MCF 10A (cell line): ENCODE results near the gene RIPOR1. TPM values are rescaled to one million over a fixed set of nuclear protein-coding genes. Genes with fewer than 3 reads are reported as not detected.

ENCODE experiments used
- BruUV-seq: library from RNA; stranded (reverse); fragments of 400-500 nt; replicated peaks from 2 replicates; lab custom pipeline; 2021; lab: Mats Ljungman, UMichigan
- CTCF ChIA-PET: fragments of 300-600 bp; sonication (Branson Sonifier 250); formaldehyde crosslinking; extraction: SDS; loops from one replicate; lab custom pipeline; 2021; ENCODE audit warnings: antibody characterized with exemption, inconsistent platforms; lab: Yijun Ruan, JAX
- POLR2A ChIA-PET: fragments of 300-600, 350-650 bp; sonication (Branson Sonifier 250); formaldehyde crosslinking; extraction: SDS; loops from one replicate; lab custom pipeline; 2020; ENCODE audit warnings: antibody characterized with exemption, inconsistent platforms; lab: Yijun Ruan, JAX
- DNase-seq: peaks from one replicate; pipeline ENCODE4 v3.0.0-alpha.2; 2018; ENCODE audit not compliant: unreplicated experiment
- H3K27ac Mint-ChIP-seq: one replicate; pipeline ENCODE4 v1.8.0; 2022; ENCODE audit warnings: mild to moderate bottlenecking, low read depth, mixed read lengths; ENCODE audit not compliant: unreplicated experiment
- H3K27me3 Mint-ChIP-seq: one replicate; pipeline ENCODE4 v1.8.0; 2022; ENCODE audit warnings: mixed read lengths; ENCODE audit not compliant: insufficient read depth, unreplicated experiment
- H3K36me3 Mint-ChIP-seq: one replicate; pipeline ENCODE4 v1.8.0; 2022; ENCODE audit warnings: mild to moderate bottlenecking, moderate library complexity, mixed read lengths; ENCODE audit not compliant: insufficient read depth, unreplicated experiment
- H3K4me1 Mint-ChIP-seq: one replicate; pipeline ENCODE4 v1.8.0; 2022; ENCODE audit warnings: mixed read lengths; ENCODE audit not compliant: insufficient read depth, unreplicated experiment
- H3K4me3 Mint-ChIP-seq: one replicate; pipeline ENCODE4 v1.8.0; 2022; ENCODE audit warnings: mild to moderate bottlenecking, moderate library complexity, mixed read lengths; ENCODE audit not compliant: unreplicated experiment
- H3K9me3 Mint-ChIP-seq: one replicate; pipeline ENCODE4 v1.8.0; 2022; ENCODE audit warnings: mixed read lengths; ENCODE audit not compliant: unreplicated experiment
- intact Hi-C: fragments of 100-400 bp; cut with micrococcal nuclease; formaldehyde crosslinking; loops from 2 replicates; pipeline ENCODE4 v1.14.1; 2022
- total RNA-seq: library from RNA; stranded (reverse); gene quantifications from 2 replicates; pipeline ENCODE4 v1.2.3, GENCODE V29; 2022
- TF ChIP-seq, protein P1 (sequence below): fragments of 200-600 bp; IDR thresholded peaks from one replicate; pipeline ENCODE4 v1.8.0; 2022; ENCODE audit warnings: antibody characterized with exemption, mild to moderate bottlenecking; ENCODE audit not compliant: unreplicated experiment

The RIPOR1 gene
- total RNA-seq, 1 experiment from 2014 or later, result 43.2 TPM

DNA sequence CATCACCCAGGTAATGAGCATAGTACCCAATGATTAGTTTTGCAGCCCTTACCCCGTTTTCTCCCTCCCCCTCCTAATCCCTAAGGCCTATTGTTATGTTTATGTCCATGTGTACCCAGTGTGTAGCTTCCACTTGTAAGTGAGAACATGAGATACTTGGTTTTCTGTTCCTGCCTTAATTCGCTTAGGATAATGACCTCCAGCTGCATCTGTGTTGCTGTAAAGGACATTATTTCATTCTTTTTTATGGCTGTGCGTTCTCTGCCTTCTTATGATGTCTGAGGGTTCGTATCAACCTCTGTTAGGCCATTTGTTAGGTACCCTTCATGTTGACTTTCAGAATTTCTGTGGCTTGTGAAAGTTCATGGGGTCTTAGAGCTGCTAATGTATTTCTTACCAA is 64.7 kb downstream of the RIPOR1 start:
- no TSS peak for BruUV-seq
- CTCF ChIA-PET, result no interaction called here

DNA sequence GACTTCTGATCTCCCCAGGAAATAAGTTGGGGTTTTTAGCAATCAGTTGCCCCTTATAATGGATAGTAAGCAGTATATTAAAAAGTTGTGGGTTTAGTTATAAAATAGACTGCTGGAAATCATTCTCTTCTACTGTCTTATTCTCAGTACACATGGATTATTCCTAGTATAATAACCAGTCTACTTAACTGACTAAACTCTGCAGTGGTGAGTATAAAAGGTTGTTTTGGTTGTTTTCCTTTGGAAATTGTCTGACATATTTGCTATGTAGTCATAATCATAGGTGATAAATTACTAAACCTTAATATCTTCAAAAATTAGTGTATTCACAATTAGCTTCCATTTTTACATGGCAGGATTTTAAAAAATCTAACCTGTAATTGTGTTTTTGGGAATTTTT is 65.1 kb downstream of the RIPOR1 start:
- Mint-ChIP-seq H3K27me3 (no peaks in the 10 kb centered on the region), H3K36me3 (peaks cover 19% of the 10 kb centered on the region), H3K4me1 (peaks cover 28% of the 10 kb centered on the region), H3K9me3 (no peaks in the 10 kb centered on the region), H3K4me3 (no peak overlapping the region), H3K27ac (peak overlapping the region; percentile 51)
- intact Hi-C loops, result no loop called here
- ChIA-PET CTCF (no interaction called here), POLR2A (interaction anchor here (0.6 to 2.1 kb wide), 3 partner anchors 16 to 150 kb away, joined by 3 to 9 read pairs (median 4); no protein-coding TSS in a partner anchor)
- BruUV-seq, result no TSS peak
- DNase-seq, result no peak
- TF ChIP-seq, protein P1, sequence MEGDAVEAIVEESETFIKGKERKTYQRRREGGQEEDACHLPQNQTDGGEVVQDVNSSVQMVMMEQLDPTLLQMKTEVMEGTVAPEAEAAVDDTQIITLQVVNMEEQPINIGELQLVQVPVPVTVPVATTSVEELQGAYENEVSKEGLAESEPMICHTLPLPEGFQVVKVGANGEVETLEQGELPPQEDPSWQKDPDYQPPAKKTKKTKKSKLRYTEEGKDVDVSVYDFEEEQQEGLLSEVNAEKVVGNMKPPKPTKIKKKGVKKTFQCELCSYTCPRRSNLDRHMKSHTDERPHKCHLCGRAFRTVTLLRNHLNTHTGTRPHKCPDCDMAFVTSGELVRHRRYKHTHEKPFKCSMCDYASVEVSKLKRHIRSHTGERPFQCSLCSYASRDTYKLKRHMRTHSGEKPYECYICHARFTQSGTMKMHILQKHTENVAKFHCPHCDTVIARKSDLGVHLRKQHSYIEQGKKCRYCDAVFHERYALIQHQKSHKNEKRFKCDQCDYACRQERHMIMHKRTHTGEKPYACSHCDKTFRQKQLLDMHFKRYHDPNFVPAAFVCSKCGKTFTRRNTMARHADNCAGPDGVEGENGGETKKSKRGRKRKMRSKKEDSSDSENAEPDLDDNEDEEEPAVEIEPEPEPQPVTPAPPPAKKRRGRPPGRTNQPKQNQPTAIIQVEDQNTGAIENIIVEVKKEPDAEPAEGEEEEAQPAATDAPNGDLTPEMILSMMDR, result no peak

More for the DNA sequence above, 64.7 kb downstream of the RIPOR1 start:
- no peaks in the 10 kb centered on the region for H3K27me3 Mint-ChIP-seq
- H3K4me1 Mint-ChIP-seq, result peaks cover 28% of the 10 kb centered on the region
- intact Hi-C loops, result no loop called here
- TF ChIP-seq, protein P1, result no peak
- DNase-seq, result no peak
- no peaks in the 10 kb centered on the region for H3K9me3 Mint-ChIP-seq
- peak overlapping the region; percentile 51 for H3K27ac Mint-ChIP-seq
- POLR2A ChIA-PET, result interaction anchor here (0.6 to 1.4 kb wide), 2 partner anchors 16 to 149 kb away, joined by 3 to 4 read pairs; no protein-coding TSS in a partner anchor
- H3K4me3 Mint-ChIP-seq, result no peak overlapping the region
- H3K36me3 Mint-ChIP-seq, result peaks cover 19% of the 10 kb centered on the region

DNA sequence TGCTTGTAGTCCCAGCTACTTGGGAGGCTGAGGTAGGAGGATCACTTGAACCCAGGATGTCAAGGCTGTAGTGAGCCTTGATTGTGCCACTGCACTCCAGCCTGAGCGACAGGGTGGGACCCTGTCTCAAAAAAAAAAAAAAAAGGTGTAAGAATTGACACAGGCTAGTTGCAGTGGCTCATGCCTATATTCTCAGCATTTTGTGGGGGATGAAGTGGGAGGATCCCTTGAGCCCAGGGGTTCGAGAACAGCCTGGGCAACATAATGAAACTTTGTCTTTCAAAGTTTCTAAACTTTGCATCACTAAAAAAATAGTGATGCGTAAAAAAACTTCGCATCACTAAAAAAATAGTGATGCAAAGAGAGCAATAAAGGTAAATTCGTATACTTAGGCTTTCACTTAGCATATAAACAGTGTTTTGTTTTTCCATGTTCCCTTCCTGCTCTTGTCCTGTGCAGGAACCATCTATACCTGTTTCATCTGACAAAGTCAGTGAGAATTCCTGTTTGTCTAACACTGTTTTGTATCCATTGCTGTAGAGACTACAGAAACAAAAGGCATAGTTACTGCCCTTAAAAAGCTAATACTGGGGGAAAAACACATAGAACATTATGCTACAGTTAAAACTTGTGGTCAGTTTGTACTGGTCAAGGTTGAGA is 65.8 kb downstream of the RIPOR1 start:
- peaks cover 17% of the 10 kb centered on the region for H3K36me3 Mint-ChIP-seq
- H3K4me1 Mint-ChIP-seq, result peaks cover 28% of the 10 kb centered on the region
- ChIA-PET CTCF (interaction anchor here (0.6 to 1.4 kb wide), 7 partner anchors 9 to 396 kb away, joined by 3 to 6 read pairs (median 3); partner anchors contain the start of gene CTCF), POLR2A (interaction anchor here (0.7 to 2.1 kb wide), 5 partner anchors 23 to 348 kb away, joined by 3 to 9 read pairs (median 5); no protein-coding TSS in a partner anchor)
- H3K27ac Mint-ChIP-seq, result peak overlapping the region; percentile 51
- no peak for DNase-seq
- no peaks in the 10 kb centered on the region for H3K9me3 Mint-ChIP-seq
- no TSS peak for BruUV-seq
- H3K27me3 Mint-ChIP-seq, result no peaks in the 10 kb centered on the region
- H3K4me3 Mint-ChIP-seq, result no peak overlapping the region
- TF ChIP-seq, protein P1, result no peak
- intact Hi-C loops, result no loop called here

DNA sequence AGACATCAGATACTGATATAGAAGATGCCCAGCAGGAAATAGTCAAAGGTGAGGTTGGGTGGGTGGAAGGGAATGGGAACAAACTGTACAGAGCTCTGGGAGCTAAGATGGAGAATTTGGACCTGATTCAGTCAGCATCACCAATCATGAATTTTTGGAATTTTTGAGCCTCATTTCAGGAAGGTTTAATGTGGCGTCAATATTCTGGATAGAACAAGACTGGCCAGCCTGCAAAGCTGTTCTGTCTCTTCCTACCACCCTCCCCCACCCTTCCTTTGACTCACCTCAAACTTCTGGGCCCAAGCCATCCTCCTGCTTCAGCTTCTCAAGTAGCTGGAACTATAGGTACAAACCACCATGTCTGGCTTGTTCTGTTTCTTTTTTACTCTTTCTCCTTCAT is 66.3 kb downstream of the RIPOR1 start:
- CTCF ChIA-PET, result interaction anchor here (0.6 to 1.4 kb wide), 9 partner anchors 10 to 471 kb away, joined by 3 to 6 read pairs (median 3); partner anchors contain the start of gene CTCF
- DNase-seq, result peak; percentile 72
- Mint-ChIP-seq H3K27ac (peak overlapping the region; percentile 51), H3K36me3 (peaks cover 12% of the 10 kb centered on the region), H3K4me1 (peaks cover 28% of the 10 kb centered on the region), H3K27me3 (no peaks in the 10 kb centered on the region), H3K4me3 (no peak overlapping the region), H3K9me3 (no peaks in the 10 kb centered on the region)
- intact Hi-C loops, result no loop called here
- TF ChIP-seq, protein P1, result no peak
- POLR2A ChIA-PET, result interaction anchor here (0.7 to 2.1 kb wide), 7 partner anchors 23 to 349 kb away, joined by 3 to 10 read pairs (median 5); no protein-coding TSS in a partner anchor
- no TSS peak for BruUV-seq
